Psoas muscle (tissue), 8 donors: ENCODE measurements around the gene SRPK1. TPM values are rescaled to one million over a fixed set of nuclear protein-coding genes. Genes with fewer than 3 reads are reported as not detected.

ENCODE experiments used
- ATAC-seq, 4 donors: fragments of 200-7000 bp; cut with Tn5 transposase; one replicate each; pipeline ENCODE4 v1.9.1; 2020; ENCODE audit warnings: moderate library complexity in 3 of 4, mild to moderate bottlenecking in 2 of 4
- DNase-seq, 2 donors: peaks; one replicate each; pipeline ENCODE4 v3.0.0-alpha.2; 2020
- H3K27ac ChIP-seq: fragments of 200-600 bp; one replicate; pipeline ENCODE4 v1.8.0; 2022
- H3K27me3 ChIP-seq, 3 donors: fragments of 200-600 bp in 1 of 3; one replicate each; pipeline versions ENCODE4 v1.6.1 to v1.8.0; 2013 to 2022; ENCODE audit warnings: low read length in 2 of 3, mild to moderate bottlenecking in 2 of 3, moderate library complexity in 1 of 3; ENCODE audit not compliant: insufficient read depth in 3 of 3
- H3K36me3 ChIP-seq, 2 donors: fragments of 200-600 bp in 1 of 2; one replicate each; pipeline versions ENCODE4 v1.6.1 to v1.8.0; 2013 to 2022; ENCODE audit warnings: low read depth in 1 of 2, mild to moderate bottlenecking in 1 of 2, moderate library complexity in 1 of 2; ENCODE audit not compliant: insufficient read depth in 1 of 2
- H3K4me1 ChIP-seq: fragments of 200-600 bp; one replicate; pipeline ENCODE4 v1.8.0; 2022
- H3K4me3 ChIP-seq: fragments of 200-600 bp; one replicate; pipeline ENCODE4 v1.8.0; 2022; ENCODE audit warnings: mild to moderate bottlenecking
- H3K9me3 ChIP-seq: fragments of 200-600 bp; one replicate; pipeline ENCODE4 v1.8.0; 2022
- CTCF ChIP-seq: fragments of 200-600 bp; IDR thresholded peaks from one replicate; pipeline ENCODE4 v1.8.0; 2022; ENCODE audit warnings: antibody characterized with exemption
- WGBS, 3 donors: extraction: QIAGEN DNeasy Blood & Tissue Kit; methylation state at CpG; one replicate each; pipeline versions ENCODE4 v1.1.6 to v1.1.7; 2013; 5-methylcytosine and 5-hydroxymethylcytosine counted together
- intact Hi-C, 2 donors: fragments of 100-400 bp; cut with DNase I; formaldehyde crosslinking; loops; one replicate each; pipeline versions ENCODE4 v1.11.0 to v1.14.2; 2022
- polyA plus RNA-seq, 3 donors: library from polyadenylated mRNA; stranded (reverse); fragments of 200-250 nt; gene quantifications; one replicate each; pipeline ENCODE4 v1.2.3, GENCODE V29; 2013
- total RNA-seq, 4 donors: library from RNA; stranded (reverse); fragmentation: NEBNext Ultra II Directional in 2 of 4; extraction: Animal tissue kit (Norgen Biotek cat#: 25700) in 2 of 4; gene quantifications; one replicate each; pipeline versions ENCODE4 v1.2.1 to v1.2.4, GENCODE V29; 2021 to 2023
- donor health status: healthy with polysubstance abuse.
- donor health status: DM: no; HTN: no; CAD: no; lungs with moderate emphysema.
- donor health status: Bipolar disorder and iron deficiency.
- donor health status: healthy.
- donor health status: DM: yes; HTN: yes; CAD: no.
- donor health status: DM: no; HTN: no; CAD: no.
- donor health status: DM: no; HTN: no; CAD: no.
- donor health status: DM: yes; HTN: yes; CAD: no.

SRPK1 gene
- total and polyA plus RNA-seq, 7 donors = 12.2 to 46.9 (median 25.7) TPM

- Histone ChIP-seq H3K27me3 (no peaks in the 10 kb centered on the region), H3K4me3 (no peak overlapping the region), H3K36me3 (no peaks in the 10 kb centered on the region), H3K27ac (no peak overlapping the region), H3K4me1 (no peaks in the 10 kb centered on the region), H3K9me3 (no peaks in the 10 kb centered on the region)
- whole genome bisulfite sequencing, 3 donors = 83 to 89% (median 86%) methylated on average over 4 of the region's 4 CpGs
- TF ChIP-seq CTCF = no peak
- ATAC-seq = no peak
- no peak for DNase-seq
- intact Hi-C loops = no loop called here
These were observed 124.7 kb downstream of the SRPK1 start for GRCh38 chr6:35796236-35796635.

- DNase-seq (no peak), ATAC-seq (no peak)
- Histone ChIP-seq H3K27ac (no peak overlapping the region), H3K9me3 (no peaks in the 10 kb centered on the region), H3K4me1 (no peaks in the 10 kb centered on the region), H3K36me3 (no peaks in the 10 kb centered on the region), H3K27me3 (no peaks in the 10 kb centered on the region), H3K4me3 (no peak overlapping the region)
- TF ChIP-seq CTCF = no peak
- WGBS, 3 donors = 86% methylated on average over 11 of the region's 11 CpGs
- intact Hi-C loops = no loop called here
These were observed 125.3 kb downstream of the SRPK1 start for GRCh38 chr6:35795453-35796071.

- WGBS, 3 donors = 88 to 92% (median 90%) methylated on average over 17 of the region's 17 CpGs
- intact Hi-C loops = no loop called here
- Histone ChIP-seq H3K27me3 (peaks cover 0 to 2% (median 0%) of the 10 kb centered on the region in 3 donors), H3K9me3 (no peaks in the 10 kb centered on the region), H3K36me3 (no peaks in the 10 kb centered on the region), H3K4me1 (no peaks in the 10 kb centered on the region), H3K4me3 (no peak overlapping the region), H3K27ac (no peak overlapping the region)
- no peak for DNase-seq
- ATAC-seq = no peak
- no peak for TF ChIP-seq CTCF
These were observed 126.1 kb downstream of the SRPK1 start for GRCh38 chr6:35794536-35795452.

GRCh38 chr6:35790683-35791082, 130.2 kb downstream of the SRPK1 start:
- Histone ChIP-seq H3K4me3 (no peak overlapping the region), H3K27ac (no peak overlapping the region), H3K27me3 (peaks cover 0 to 39% (median 18%) of the 10 kb centered on the region in 3 donors), H3K4me1 (no peaks in the 10 kb centered on the region), H3K9me3 (no peaks in the 10 kb centered on the region), H3K36me3 (no peaks in the 10 kb centered on the region)
- WGBS, 3 donors = 80 to 81% (median 81%) methylated on average over 5 of the region's 5 CpGs
- intact Hi-C loops = no loop called here
- DNase-seq = no peak
- ATAC-seq = no peak
- TF ChIP-seq CTCF = no peak
